Fibroblast of skin of left quadriceps (primary cell): ENCODE data around the gene OR4C46.
"Not testable (repeated sequence)": the region's sequence is repeated elsewhere in the genome, so short reads cannot be mapped to it uniquely, and the experiment has no call there.

Experiments
- DNase-seq, 2 experiments: peaks; one replicate each; pipeline ENCODE4 v3.0.0-alpha.2; 2013; ENCODE audit warnings: low read depth in 2 of 2

OR4C46 gene

GRCh38 chr11:54603898-54604297 lies at the start of gene OR4C46:
TSS of gene OR4C46 (minus strand) at chr11:54603998. CDS start at chr11:54603998, 0 bp downstream.
- no peak for DNase-seq

- DNase-seq, result not testable (repeated sequence)
These were observed 41.8 kb upstream of the OR4C46 start for GRCh38 chr11:54645606-54646005.

GRCh38 chr11:54561439-54561838 lies 42.4 kb downstream of the OR4C46 start:
- not testable (repeated sequence) for DNase-seq

- DNase-seq, result no peak
These were observed 44.9 kb downstream of the OR4C46 start for GRCh38 chr11:54558919-54559318.

- no peak for DNase-seq
These were observed 45.4 kb downstream of the OR4C46 start for GRCh38 chr11:54558407-54558806.
